Natural killer cell (primary cell): ENCODE results near the gene TNNI3K. TPM values are rescaled to one million over a fixed set of nuclear protein-coding genes. Genes with fewer than 3 reads are reported as not detected.

Experiments
- ATAC-seq, 3 donors: fragments of 150-1000 bp in 2 of 3; fragments of 200-7000 bp in 1 of 3; cut with Tn5 transposase; 1 replicate in 1 of 3; 2 replicates in 2 of 3; pipeline ENCODE4 v1.10.0; 2021; ENCODE audit warnings: mild to moderate bottlenecking in 2 of 3, moderate library complexity in 2 of 3
- DNase-seq, 2 donors: peaks; one replicate each; pipeline versions ENCODE4 v3.0.0 to v3.0.0-alpha.2; 2013 to 2021; ENCODE audit warnings: mixed read lengths in 1 of 2
- H3K27ac ChIP-seq: one replicate; pipeline ENCODE4 v1.5.1; 2013; ENCODE audit warnings: mild to moderate bottlenecking, low read length
- H3K27me3 ChIP-seq: one replicate; pipeline ENCODE4 v1.6.1; 2013; ENCODE audit warnings: low read length; ENCODE audit not compliant: control insufficient read depth, insufficient read depth
- H3K36me3 ChIP-seq: one replicate; pipeline ENCODE4 v1.6.1; 2013; ENCODE audit warnings: low read length; ENCODE audit not compliant: control insufficient read depth, insufficient read depth
- H3K4me1 ChIP-seq: one replicate; pipeline ENCODE4 v1.6.1; 2013; ENCODE audit warnings: low read length; ENCODE audit not compliant: control insufficient read depth, insufficient read depth
- H3K4me3 ChIP-seq: one replicate; pipeline ENCODE4 v1.5.1; 2013; ENCODE audit warnings: low read length
- H3K9me3 ChIP-seq: one replicate; pipeline ENCODE4 v1.6.1; 2013; ENCODE audit warnings: low read length; ENCODE audit not compliant: control insufficient read depth, insufficient read depth
- H3K27ac Mint-ChIP-seq, 2 donors: one replicate each; pipeline ENCODE4 v1.8.0; 2022; ENCODE audit warnings: mild to moderate bottlenecking in 2 of 2, mixed read lengths in 2 of 2, moderate library complexity in 1 of 2
- H3K27me3 Mint-ChIP-seq, 2 donors: one replicate each; pipeline ENCODE4 v1.8.0; 2022; ENCODE audit warnings: low read depth in 2 of 2, mixed read lengths in 2 of 2
- H3K36me3 Mint-ChIP-seq: one replicate; pipeline ENCODE4 v1.8.0; 2022; ENCODE audit warnings: mixed read lengths
- H3K4me1 Mint-ChIP-seq, 2 donors: one replicate each; pipeline ENCODE4 v1.8.0; 2022; ENCODE audit warnings: mixed read lengths in 2 of 2
- H3K4me3 Mint-ChIP-seq: one replicate; pipeline ENCODE4 v1.8.0; 2022; ENCODE audit warnings: mild to moderate bottlenecking, moderate library complexity, mixed read lengths
- H3K9me3 Mint-ChIP-seq, 2 donors: one replicate each; pipeline ENCODE4 v1.8.0; 2022; ENCODE audit warnings: mixed read lengths in 2 of 2
- WGBS: methylation state at CpG from one replicate; pipeline ENCODE4 v1.1.7; 2013; ENCODE audit warnings: missing lambda C conversion rate; ENCODE audit not compliant: insufficient coverage; 5-methylcytosine and 5-hydroxymethylcytosine counted together
- intact Hi-C: fragments of 100-400 bp; cut with micrococcal nuclease; formaldehyde crosslinking; loops from one replicate; pipeline ENCODE4 v1.14.2; 2022
- total RNA-seq, 4 donors: library from RNA; stranded (reverse); fragments of 120-200 nt in 1 of 4; gene quantifications; one replicate each; pipeline versions ENCODE4 v1.2.3 to v1.2.4, GENCODE V29; 2013 to 2022
- TF ChIP-seq, protein P1 (sequence below): fragments of 200-600 bp; IDR thresholded peaks from one replicate; pipeline ENCODE4 v1.8.0; 2022; ENCODE audit warnings: antibody characterized with exemption

The TNNI3K gene
- total RNA-seq, 3 donors from 2014 or later (not counting 1 experiment from before 2014, with no cell fraction given), result 0.72 TPM; not detected in 2

GRCh38 chr1:74513411-74514300 is 278.5 kb downstream of the TNNI3K start:
- Histone ChIP-seq H3K36me3 (no peaks in the 10 kb centered on the region), H3K4me1 (no peaks in the 10 kb centered on the region), H3K4me3 (no peak overlapping the region), H3K27me3 (no peaks in the 10 kb centered on the region), H3K9me3 (no peaks in the 10 kb centered on the region), H3K27ac (no peak overlapping the region)
- Mint-ChIP-seq H3K27me3 (no peaks in the 10 kb centered on the region), H3K4me3 (no peak overlapping the region), H3K36me3 (no peaks in the 10 kb centered on the region), H3K9me3 (peaks cover 0 to 6% of the 10 kb centered on the region in 2 donors), H3K27ac (no peak overlapping the region), H3K4me1 (no peaks in the 10 kb centered on the region)
- ATAC-seq, result no peak
- intact Hi-C loops, result no loop called here
- TF ChIP-seq, protein P1, sequence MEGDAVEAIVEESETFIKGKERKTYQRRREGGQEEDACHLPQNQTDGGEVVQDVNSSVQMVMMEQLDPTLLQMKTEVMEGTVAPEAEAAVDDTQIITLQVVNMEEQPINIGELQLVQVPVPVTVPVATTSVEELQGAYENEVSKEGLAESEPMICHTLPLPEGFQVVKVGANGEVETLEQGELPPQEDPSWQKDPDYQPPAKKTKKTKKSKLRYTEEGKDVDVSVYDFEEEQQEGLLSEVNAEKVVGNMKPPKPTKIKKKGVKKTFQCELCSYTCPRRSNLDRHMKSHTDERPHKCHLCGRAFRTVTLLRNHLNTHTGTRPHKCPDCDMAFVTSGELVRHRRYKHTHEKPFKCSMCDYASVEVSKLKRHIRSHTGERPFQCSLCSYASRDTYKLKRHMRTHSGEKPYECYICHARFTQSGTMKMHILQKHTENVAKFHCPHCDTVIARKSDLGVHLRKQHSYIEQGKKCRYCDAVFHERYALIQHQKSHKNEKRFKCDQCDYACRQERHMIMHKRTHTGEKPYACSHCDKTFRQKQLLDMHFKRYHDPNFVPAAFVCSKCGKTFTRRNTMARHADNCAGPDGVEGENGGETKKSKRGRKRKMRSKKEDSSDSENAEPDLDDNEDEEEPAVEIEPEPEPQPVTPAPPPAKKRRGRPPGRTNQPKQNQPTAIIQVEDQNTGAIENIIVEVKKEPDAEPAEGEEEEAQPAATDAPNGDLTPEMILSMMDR, result no peak
- 92% methylated on average over 8 of the region's 8 CpGs for WGBS
- no peak for DNase-seq

GRCh38 chr1:74517599-74518051 is 282.4 kb downstream of the TNNI3K start:
- no peaks in the 10 kb centered on the region for H3K4me1 ChIP-seq
- Mint-ChIP-seq H3K4me3 (no peak overlapping the region), H3K4me1 (no peaks in the 10 kb centered on the region), H3K27me3 (no peaks in the 10 kb centered on the region), H3K9me3 (peaks cover 0 to 4% of the 10 kb centered on the region in 2 donors), H3K27ac (no peak overlapping the region), H3K36me3 (no peaks in the 10 kb centered on the region)
- intact Hi-C loops, result no loop called here
- no peaks in the 10 kb centered on the region for H3K9me3 ChIP-seq
- TF ChIP-seq, protein P1, result no peak
- no peaks in the 10 kb centered on the region for H3K27me3 ChIP-seq
- 86% methylated on average over 6 of the region's 6 CpGs for WGBS
- ATAC-seq (no peak), DNase-seq (no peak)
- H3K27ac ChIP-seq, result no peak overlapping the region
- no peak overlapping the region for H3K4me3 ChIP-seq
- H3K36me3 ChIP-seq, result no peaks in the 10 kb centered on the region

DNA sequence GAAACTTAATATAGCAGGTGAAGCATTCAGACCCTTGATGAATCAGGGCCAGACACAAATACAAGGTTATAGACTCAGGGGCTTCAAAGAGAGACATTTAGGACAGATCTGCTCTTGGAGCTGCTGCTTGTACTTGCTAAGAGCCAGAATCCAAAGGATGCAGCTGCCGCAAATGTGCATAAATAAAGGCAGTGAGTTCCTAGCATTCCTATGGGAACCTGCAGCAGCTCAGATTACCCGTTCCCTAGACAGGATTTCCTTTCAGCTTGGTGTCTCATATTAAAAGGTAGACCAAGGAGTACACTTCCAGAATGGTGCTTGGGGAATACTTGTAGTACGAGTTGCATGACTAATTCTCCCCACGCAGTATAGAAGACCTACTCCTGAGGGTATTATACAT is 287.0 kb downstream of the TNNI3K start:
- H3K4me1 Mint-ChIP-seq, result no peaks in the 10 kb centered on the region
- intact Hi-C loops, result no loop called here
- H3K27ac ChIP-seq, result no peak overlapping the region
- H3K27ac Mint-ChIP-seq, result no peak overlapping the region
- TF ChIP-seq, protein P1, result no peak
- H3K4me1 ChIP-seq, result no peaks in the 10 kb centered on the region
- H3K4me3 ChIP-seq, result no peak overlapping the region
- DNase-seq (no peak), ATAC-seq (no peak)
- H3K4me3 Mint-ChIP-seq, result no peak overlapping the region
- no peaks in the 10 kb centered on the region for H3K36me3 Mint-ChIP-seq
- H3K9me3 ChIP-seq, result no peaks in the 10 kb centered on the region
- WGBS, result 58% methylated on average over 4 of the region's 4 CpGs
- no peaks in the 10 kb centered on the region for H3K36me3 ChIP-seq
- H3K9me3 Mint-ChIP-seq, result peaks cover 0 to 2% of the 10 kb centered on the region in 2 donors
- H3K27me3 ChIP-seq, result no peaks in the 10 kb centered on the region
- H3K27me3 Mint-ChIP-seq, result peaks cover 2 to 3% of the 10 kb centered on the region in 2 donors
